CD4-positive, CD25-positive, alpha-beta regulatory T cell (primary cell): ENCODE measurements around the gene PCSK6. TPM values are rescaled to one million over a fixed set of nuclear protein-coding genes. Genes with fewer than 3 reads are reported as not detected.

Experiments used
- ATAC-seq, 2 donors: fragments of 150-1000 bp; cut with Tn5 transposase; one replicate each; pipeline ENCODE4 v1.10.0; 2021; ENCODE audit warnings: low read depth in 2 of 2, moderate number of reproducible peaks in 2 of 2, moderate library complexity in 1 of 2
- DNase-seq, 3 donors: peaks; one replicate each; pipeline versions ENCODE4 v3.0.0 to v3.0.0-alpha.2; 2012 to 2022; ENCODE audit warnings: mixed read lengths in 1 of 3
- H3K27ac ChIP-seq: one replicate; pipeline ENCODE4 v1.7.0; 2013; ENCODE audit warnings: mild to moderate bottlenecking, low read length; ENCODE audit not compliant: insufficient read depth, poor library complexity, severe bottlenecking
- H3K27me3 ChIP-seq: one replicate; pipeline ENCODE4 v1.7.0; 2013; ENCODE audit warnings: low read length; ENCODE audit not compliant: control insufficient read depth, insufficient read depth
- H3K36me3 ChIP-seq: one replicate; pipeline ENCODE4 v1.7.0; 2013; ENCODE audit warnings: mild to moderate bottlenecking, low read length, moderate library complexity; ENCODE audit not compliant: control insufficient read depth, insufficient read depth
- H3K4me1 ChIP-seq: 2 replicates; pipeline ENCODE4 v1.7.0; 2013; ENCODE audit warnings: mild to moderate bottlenecking, low read length; ENCODE audit not compliant: insufficient read depth, control insufficient read depth, poor library complexity, severe bottlenecking
- H3K4me3 ChIP-seq: one replicate; pipeline ENCODE4 v1.7.0; 2013; ENCODE audit warnings: low read depth, mild to moderate bottlenecking, low read length, moderate library complexity
- H3K9me3 ChIP-seq, 2 experiments: 1 replicate in 1 of 2; 2 replicates in 1 of 2; pipeline ENCODE4 v1.7.0; 2013; ENCODE audit warnings: low read length in 2 of 2, mild to moderate bottlenecking in 1 of 2, moderate library complexity in 1 of 2; ENCODE audit not compliant: control insufficient read depth in 2 of 2
- H3K27ac Mint-ChIP-seq, 3 donors: one replicate each; pipeline ENCODE4 v1.8.0; 2020 to 2022; ENCODE audit warnings: mild to moderate bottlenecking in 3 of 3, mixed read lengths in 3 of 3, moderate library complexity in 2 of 3
- H3K27me3 Mint-ChIP-seq: one replicate; pipeline ENCODE4 v1.8.0; 2022; ENCODE audit warnings: mild to moderate bottlenecking, mixed read lengths
- H3K36me3 Mint-ChIP-seq: one replicate; pipeline ENCODE4 v1.8.0; 2020; ENCODE audit warnings: mixed read lengths
- H3K4me1 Mint-ChIP-seq, 4 donors: one replicate each; pipeline ENCODE4 v1.8.0; 2020 to 2022; ENCODE audit warnings: mixed read lengths in 4 of 4, mild to moderate bottlenecking in 1 of 4
- H3K4me3 Mint-ChIP-seq, 4 donors: one replicate each; pipeline ENCODE4 v1.8.0; 2020 to 2022; ENCODE audit warnings: mild to moderate bottlenecking in 4 of 4, mixed read lengths in 4 of 4, moderate library complexity in 3 of 4
- H3K9me3 Mint-ChIP-seq, 7 donors: one replicate each; pipeline ENCODE4 v1.8.0; 2020 to 2022; ENCODE audit warnings: mixed read lengths in 7 of 7, mild to moderate bottlenecking in 3 of 7, moderate library complexity in 2 of 7
- polyA plus RNA-seq, 4 donors: library from polyadenylated mRNA; unstranded; fragments of 300-500 nt; fragmentation: Illumina TruSeq; gene quantifications; one replicate each; pipeline ENCODE4 v1.2.3, GENCODE V29; 2021
- total RNA-seq: library from RNA; stranded (reverse); gene quantifications from one replicate; pipeline ENCODE4 v1.2.3, GENCODE V29; 2022

The PCSK6 gene
- total and polyA plus RNA-seq, 5 donors from 2014 or later = 0.07 to 1.1 (median 0.22) TPM; not detected in 1

DNA sequence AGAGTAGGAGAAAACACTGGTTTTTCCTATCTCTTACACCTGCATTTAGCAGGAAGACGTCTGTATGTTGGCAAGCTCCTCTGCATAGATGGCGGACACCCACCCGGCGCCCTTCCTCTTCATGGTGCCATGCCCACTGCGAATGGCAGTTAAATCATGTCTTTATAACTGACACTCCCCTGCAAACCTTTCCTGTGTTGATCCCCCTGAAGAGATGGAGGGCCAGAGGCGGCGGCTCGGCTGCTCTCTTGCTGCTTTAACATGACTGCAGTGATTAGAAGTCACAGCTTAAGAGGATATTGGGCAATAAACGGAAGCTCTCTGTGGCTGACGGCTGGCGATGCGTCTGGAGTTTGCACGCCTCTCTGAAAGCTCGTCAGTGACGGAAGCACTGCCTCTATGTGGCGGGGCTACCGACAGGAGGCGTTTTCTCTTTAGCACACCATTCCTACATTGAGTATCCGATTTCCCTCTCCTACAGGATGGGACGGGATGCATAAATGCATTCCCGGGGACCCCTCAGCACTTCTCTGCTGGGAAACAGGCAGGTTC is 168.9 kb downstream of the PCSK6 start:
- ATAC-seq (peak; percentile 94 to 96), DNase-seq (peak; percentile 7 to 92 (median 64))
- Mint-ChIP-seq H3K27me3 (peaks cover 35% of the 10 kb centered on the region), H3K4me3 (peak overlapping the region; percentile 8 to 91 (median 70)), H3K36me3 (no peaks in the 10 kb centered on the region), H3K9me3 (no peaks in the 10 kb centered on the region), H3K27ac (peak overlapping the region; percentile 67 to 89 (median 89)), H3K4me1 (peaks cover 0 to 17% (median 10%) of the 10 kb centered on the region in 4 donors)
- Histone ChIP-seq H3K36me3 (no peaks in the 10 kb centered on the region), H3K4me1 (peaks cover 9% of the 10 kb centered on the region), H3K4me3 (peak overlapping the region; percentile 62), H3K27me3 (no peaks in the 10 kb centered on the region), H3K9me3 (no peaks in the 10 kb centered on the region), H3K27ac (peak overlapping the region; percentile 52)

GRCh38 chr15:101318839-101319238 is 170.7 kb downstream of the PCSK6 start:
- H3K9me3 ChIP-seq = no peaks in the 10 kb centered on the region
- no peak overlapping the region for H3K27ac ChIP-seq
- Mint-ChIP-seq H3K27ac (peak overlapping the region in 1 of 3 donors; percentile 38), H3K4me1 (peaks cover 0 to 16% (median 10%) of the 10 kb centered on the region in 4 donors), H3K27me3 (peaks cover 35% of the 10 kb centered on the region), H3K4me3 (peak overlapping the region in 1 of 4 donors; percentile 52), H3K36me3 (no peaks in the 10 kb centered on the region), H3K9me3 (no peaks in the 10 kb centered on the region)
- DNase-seq (no peak), ATAC-seq (no peak)
- no peak overlapping the region for H3K4me3 ChIP-seq
- no peaks in the 10 kb centered on the region for H3K27me3 ChIP-seq
- no peaks in the 10 kb centered on the region for H3K36me3 ChIP-seq
- H3K4me1 ChIP-seq = peaks cover 9% of the 10 kb centered on the region

DNA sequence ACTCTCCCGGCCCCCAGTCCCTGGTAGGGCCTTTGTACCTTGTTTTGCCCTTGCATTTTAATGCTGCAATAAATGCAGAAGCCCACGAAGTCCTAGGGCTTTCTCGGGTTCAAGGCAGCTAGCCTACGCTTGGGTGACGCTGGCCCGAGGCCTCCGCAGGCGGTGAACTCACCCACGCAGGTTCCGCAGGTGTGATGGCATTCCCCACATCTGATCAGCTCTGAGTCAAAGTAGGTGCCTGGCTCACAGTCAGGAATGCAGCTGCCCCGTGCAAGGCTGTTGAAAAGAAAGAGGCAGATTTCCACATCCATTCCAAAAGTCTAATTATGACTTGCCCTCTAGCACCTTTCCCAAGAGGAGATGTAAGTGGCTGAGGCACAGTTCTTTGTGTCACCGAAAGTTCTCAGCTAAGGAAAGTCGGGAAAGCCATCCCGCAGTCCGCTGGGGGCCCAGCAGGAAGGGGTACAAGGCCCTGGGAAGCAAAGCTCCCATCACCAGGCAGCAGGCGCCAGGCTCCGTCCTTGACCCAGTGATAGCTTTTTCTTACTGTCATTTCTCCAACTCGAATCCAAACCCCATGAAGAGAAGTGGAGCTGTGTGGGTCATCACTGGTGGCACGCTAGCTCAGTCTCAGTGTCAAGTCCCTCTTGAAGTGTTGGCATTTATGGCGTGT is 171.2 kb downstream of the PCSK6 start:
- no peaks in the 10 kb centered on the region for H3K9me3 ChIP-seq
- no peak overlapping the region for H3K4me3 ChIP-seq
- no peaks in the 10 kb centered on the region for H3K36me3 Mint-ChIP-seq
- peaks cover 35% of the 10 kb centered on the region for H3K27me3 Mint-ChIP-seq
- no peak for DNase-seq
- no peak for ATAC-seq
- H3K27ac Mint-ChIP-seq = no peak overlapping the region
- H3K4me1 ChIP-seq = peaks cover 9% of the 10 kb centered on the region
- no peak overlapping the region for H3K4me3 Mint-ChIP-seq
- H3K36me3 ChIP-seq = no peaks in the 10 kb centered on the region
- no peaks in the 10 kb centered on the region for H3K9me3 Mint-ChIP-seq
- peaks cover 0 to 16% (median 10%) of the 10 kb centered on the region in 4 donors for H3K4me1 Mint-ChIP-seq
- H3K27ac ChIP-seq = no peak overlapping the region
- H3K27me3 ChIP-seq = no peaks in the 10 kb centered on the region

DNA sequence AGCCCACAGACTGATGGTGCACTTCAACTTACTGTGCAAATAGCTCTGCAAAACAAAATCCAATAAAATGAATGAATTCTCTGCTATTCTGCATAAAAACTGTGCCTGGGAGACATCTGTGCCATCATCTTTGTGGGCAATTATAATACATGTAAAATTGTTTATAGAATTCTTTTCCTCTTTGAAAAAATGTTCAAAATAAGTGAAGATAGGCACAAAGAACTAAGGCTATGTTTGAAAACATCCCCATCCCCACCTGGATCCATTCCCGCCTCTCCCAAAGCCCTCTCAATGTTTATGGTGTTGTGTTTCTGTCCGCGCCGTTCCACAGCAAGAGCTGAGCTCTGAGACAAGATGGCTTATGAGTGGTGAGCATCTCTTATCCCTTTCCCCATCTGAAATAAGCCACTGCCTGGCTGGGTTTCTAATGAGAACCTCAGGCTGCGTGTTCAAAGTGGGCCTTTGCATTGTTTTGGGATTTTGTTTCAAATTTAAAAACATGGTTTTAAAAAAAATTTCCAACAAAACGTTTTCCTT is 172.1 kb downstream of the PCSK6 start:
- DNase-seq (no peak), ATAC-seq (no peak)
- H3K27ac ChIP-seq = no peak overlapping the region
- no peak overlapping the region for H3K4me3 ChIP-seq
- Mint-ChIP-seq H3K36me3 (no peaks in the 10 kb centered on the region), H3K27ac (no peak overlapping the region), H3K4me3 (peak overlapping the region in 1 of 4 donors; percentile 13), H3K9me3 (no peaks in the 10 kb centered on the region), H3K4me1 (peaks cover 0 to 16% (median 10%) of the 10 kb centered on the region in 4 donors), H3K27me3 (peaks cover 35% of the 10 kb centered on the region)
- H3K4me1 ChIP-seq = peaks cover 9% of the 10 kb centered on the region
- H3K27me3 ChIP-seq = no peaks in the 10 kb centered on the region
- no peaks in the 10 kb centered on the region for H3K9me3 ChIP-seq
- H3K36me3 ChIP-seq = no peaks in the 10 kb centered on the region

- peaks cover 9% of the 10 kb centered on the region for H3K4me1 ChIP-seq
- Mint-ChIP-seq H3K4me1 (peaks cover 0 to 16% (median 10%) of the 10 kb centered on the region in 4 donors), H3K27me3 (peaks cover 32% of the 10 kb centered on the region), H3K36me3 (no peaks in the 10 kb centered on the region), H3K9me3 (no peaks in the 10 kb centered on the region), H3K4me3 (no peak overlapping the region), H3K27ac (no peak overlapping the region)
- no peaks in the 10 kb centered on the region for H3K36me3 ChIP-seq
- DNase-seq (no peak), ATAC-seq (no peak)
- H3K27ac ChIP-seq = no peak overlapping the region
- H3K27me3 ChIP-seq = no peaks in the 10 kb centered on the region
- no peak overlapping the region for H3K4me3 ChIP-seq
- H3K9me3 ChIP-seq = no peaks in the 10 kb centered on the region
These were observed 173.0 kb downstream of the PCSK6 start for GRCh38 chr15:101316529-101316928.

DNA sequence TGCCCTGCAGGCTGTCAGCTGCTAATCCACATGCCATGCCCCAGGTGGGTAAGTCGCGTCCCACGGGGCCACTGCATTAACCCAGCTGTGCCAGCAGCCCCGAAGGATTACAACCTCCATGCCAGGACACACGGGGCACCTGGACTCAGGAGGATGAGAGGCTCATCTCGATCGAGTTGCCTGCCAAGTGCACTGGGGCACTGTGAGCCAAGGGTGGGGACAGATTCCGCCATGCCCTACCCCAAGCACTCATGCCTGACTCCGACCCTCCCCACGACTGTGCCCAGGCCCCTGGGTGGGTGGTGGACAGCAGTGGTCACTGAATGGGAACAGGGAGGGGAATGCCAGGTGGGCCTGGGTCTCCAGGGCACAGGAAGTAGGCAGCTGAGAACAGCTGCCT is 173.8 kb downstream of the PCSK6 start:
- Histone ChIP-seq H3K36me3 (no peaks in the 10 kb centered on the region), H3K27ac (no peak overlapping the region), H3K9me3 (no peaks in the 10 kb centered on the region), H3K4me1 (peaks cover 6% of the 10 kb centered on the region), H3K27me3 (no peaks in the 10 kb centered on the region), H3K4me3 (no peak overlapping the region)
- H3K9me3 Mint-ChIP-seq = no peaks in the 10 kb centered on the region
- ATAC-seq = no peak
- H3K36me3 Mint-ChIP-seq = no peaks in the 10 kb centered on the region
- H3K27me3 Mint-ChIP-seq = peaks cover 27% of the 10 kb centered on the region
- no peak for DNase-seq
- peaks cover 0 to 9% (median 7%) of the 10 kb centered on the region in 4 donors for H3K4me1 Mint-ChIP-seq
- no peak overlapping the region for H3K4me3 Mint-ChIP-seq
- H3K27ac Mint-ChIP-seq = no peak overlapping the region

GRCh38 chr15:101314336-101315125 is 175.0 kb downstream of the PCSK6 start:
- Mint-ChIP-seq H3K9me3 (no peaks in the 10 kb centered on the region), H3K4me3 (no peak overlapping the region), H3K4me1 (peaks cover 0 to 2% (median under 1%) of the 10 kb centered on the region in 4 donors), H3K36me3 (no peaks in the 10 kb centered on the region), H3K27me3 (peaks cover 18% of the 10 kb centered on the region), H3K27ac (peak overlapping the region in 1 of 3 donors; percentile 68)
- H3K4me3 ChIP-seq = no peak overlapping the region
- no peaks in the 10 kb centered on the region for H3K27me3 ChIP-seq
- H3K27ac ChIP-seq = no peak overlapping the region
- no peaks in the 10 kb centered on the region for H3K4me1 ChIP-seq
- DNase-seq = no peak
- H3K36me3 ChIP-seq = no peaks in the 10 kb centered on the region
- no peak for ATAC-seq
- no peaks in the 10 kb centered on the region for H3K9me3 ChIP-seq
